GM21367 (cell line): Measurements from ENCODE around the gene ACD.

Experiments
- ATAC-seq: cut with Tn5 transposase; IDR thresholded peaks from one replicate; pipeline ENCODE4 v1.9.1; 2021; ENCODE audit not compliant: unreplicated experiment

The ACD gene

DNA sequence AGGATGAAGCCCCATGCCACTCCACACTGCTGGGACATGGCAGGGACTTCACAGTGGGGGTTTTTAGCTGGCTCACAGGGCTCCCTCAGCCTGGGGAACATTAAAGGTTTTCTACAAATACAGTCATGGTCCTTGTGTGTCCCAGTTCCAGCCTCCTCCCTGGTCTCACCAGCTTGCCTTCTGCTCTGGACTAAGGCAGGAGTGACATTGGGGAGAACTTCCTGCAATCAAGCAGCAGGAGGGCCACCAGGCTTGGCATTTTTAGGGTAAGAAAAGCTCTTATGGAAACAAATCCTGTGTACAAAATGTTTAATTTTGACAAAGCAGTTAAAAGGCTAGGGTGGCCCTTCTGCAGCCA lies 2.6 kb upstream of the ACD start:
- no peak for ATAC-seq

- no peak for ATAC-seq
Observed at GRCh38 chr16:67661886-67662652, 2.0 kb upstream of the ACD start.

DNA sequence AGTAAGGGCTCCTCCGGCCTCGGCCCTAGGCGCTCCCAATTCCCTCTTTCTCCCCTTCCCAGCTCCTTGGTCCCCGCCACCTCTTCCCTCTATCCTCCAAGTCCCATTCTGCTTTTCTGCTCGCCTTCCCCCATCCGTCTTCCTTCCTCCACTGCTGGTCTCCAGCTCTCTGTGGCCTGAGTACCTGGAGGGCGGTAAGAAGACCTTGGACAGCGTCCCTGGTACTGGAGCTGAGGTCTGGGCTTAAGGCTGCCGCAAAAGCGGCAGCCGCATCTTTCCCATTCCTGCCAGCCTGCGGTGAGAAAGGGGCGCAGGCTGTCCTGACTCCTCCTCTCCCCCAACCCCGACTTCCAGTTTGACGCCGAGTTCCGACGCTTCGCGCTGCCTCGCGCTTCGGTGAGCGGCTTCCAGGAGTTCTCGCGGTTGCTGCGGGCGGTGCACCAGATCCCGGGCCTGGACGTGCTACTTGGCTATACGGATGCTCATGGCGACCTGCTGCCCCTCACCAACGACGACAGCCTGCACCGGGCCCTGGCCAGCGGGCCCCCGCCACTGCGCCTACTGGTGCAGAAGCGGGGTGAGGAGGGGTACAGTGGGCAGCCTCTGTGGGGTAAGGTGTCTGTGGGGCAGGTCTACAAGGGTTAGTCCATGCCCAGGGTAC lies 1.2 kb upstream of the ACD start:
- no peak for ATAC-seq

GRCh38 chr16:67660564-67661028 lies 536 bp upstream of the ACD start, which contains the start of gene PARD6A:
PARD6A (plus strand) TSS chr16:67660960; CDS start chr16:67661039, 79 bp downstream.
- ATAC-seq: peak; percentile 70

GRCh38 chr16:67658849-67659674 lies 998 bp downstream of the ACD start:
- ATAC-seq: no peak

DNA sequence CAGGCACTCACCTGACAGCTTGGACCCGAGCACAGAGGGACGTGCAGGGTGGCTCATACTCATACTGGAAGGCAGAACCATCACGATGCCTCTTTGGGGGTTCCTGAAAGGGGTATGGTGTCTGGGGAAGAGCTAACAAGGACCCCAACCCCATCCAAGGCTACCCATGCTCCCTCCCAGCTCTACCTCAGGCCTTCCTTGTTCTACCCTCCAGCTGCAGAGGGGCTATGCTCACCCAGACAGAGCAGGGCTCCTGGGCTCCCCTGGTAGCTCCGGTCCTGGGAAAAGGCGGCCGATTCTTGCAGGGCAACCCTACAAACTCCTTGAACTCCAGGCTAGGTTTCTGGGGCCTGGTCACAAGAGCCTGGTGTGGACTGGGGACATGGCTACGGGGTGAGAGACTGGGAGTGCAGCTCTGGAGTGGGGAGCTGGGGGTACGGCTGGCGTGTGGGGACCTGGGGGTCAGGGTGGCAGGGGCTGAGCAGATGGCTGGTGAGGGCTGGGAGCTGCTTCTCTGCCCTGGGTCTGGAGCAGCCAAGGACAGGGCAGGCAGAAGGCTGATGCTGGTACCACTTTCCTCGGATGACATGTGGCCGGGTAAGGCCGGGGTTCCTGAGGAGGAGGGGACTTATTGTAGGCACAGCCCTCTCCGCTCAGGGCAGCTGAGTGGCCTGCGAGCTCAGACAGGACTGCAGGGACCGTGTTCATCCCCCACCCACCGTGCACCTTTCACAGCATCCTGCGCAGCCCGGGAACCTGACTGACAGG lies 2.1 kb downstream of the ACD start:
- ATAC-seq: no peak

- no peak for ATAC-seq
Observed at GRCh38 chr16:67657017-67657608, 2.9 kb downstream of the ACD start.

DNA sequence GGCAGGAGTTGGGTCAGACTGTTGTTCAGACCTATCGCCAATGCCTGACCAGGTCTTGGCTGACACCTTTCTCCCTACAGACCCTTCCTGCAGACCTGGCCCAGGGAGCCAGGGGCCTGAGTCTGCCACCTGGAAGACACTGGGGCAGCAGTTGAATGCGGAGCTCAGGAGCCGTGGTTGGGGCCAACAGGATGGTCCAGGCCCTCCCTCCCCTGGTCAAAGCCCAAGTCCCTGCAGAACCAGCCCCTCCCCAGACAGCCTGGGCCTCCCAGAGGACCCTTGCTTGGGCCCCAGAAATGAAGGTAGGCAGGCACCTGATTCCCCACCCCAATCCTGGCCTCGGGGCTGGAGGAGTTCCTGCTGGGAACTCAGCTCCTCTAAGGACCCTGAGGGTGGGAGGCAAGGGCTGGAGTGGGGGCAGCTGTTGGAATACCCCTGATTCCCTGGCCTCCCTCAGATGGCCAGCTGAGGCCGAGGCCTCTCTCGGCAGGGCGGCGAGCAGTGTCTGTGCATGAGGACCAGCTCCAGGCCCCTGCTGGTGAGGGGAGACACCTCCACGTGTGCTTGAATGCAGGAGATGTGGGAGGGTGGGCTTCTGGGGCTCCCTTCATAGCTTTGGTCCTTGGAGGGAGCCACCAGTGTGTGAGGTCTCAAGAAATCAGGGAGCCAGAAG lies 3.6 kb downstream of the ACD start:
- ATAC-seq: no peak

DNA sequence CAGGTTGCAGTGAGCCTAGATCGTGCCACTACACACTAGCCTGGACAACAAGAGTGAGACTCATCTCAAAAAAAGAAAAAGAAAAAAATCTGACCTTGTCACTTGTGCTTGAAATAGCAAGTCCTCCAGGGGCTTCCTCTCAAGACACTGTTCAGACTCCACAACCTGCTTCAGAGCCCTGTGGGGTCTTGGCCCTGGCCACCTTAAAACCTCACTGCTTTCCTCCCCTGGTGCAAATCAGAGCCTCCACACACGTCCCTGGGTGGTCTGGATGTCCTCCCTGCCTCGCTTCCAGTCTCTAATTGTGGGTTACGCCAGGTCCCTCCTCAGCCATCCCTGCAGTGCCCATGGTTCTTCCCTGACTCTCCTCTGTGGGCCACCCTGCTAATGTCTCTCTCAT lies 4.7 kb downstream of the ACD start:
- no peak for ATAC-seq

- ATAC-seq: no peak
Observed at GRCh38 chr16:67654403-67654911, 5.6 kb downstream of the ACD start.

DNA sequence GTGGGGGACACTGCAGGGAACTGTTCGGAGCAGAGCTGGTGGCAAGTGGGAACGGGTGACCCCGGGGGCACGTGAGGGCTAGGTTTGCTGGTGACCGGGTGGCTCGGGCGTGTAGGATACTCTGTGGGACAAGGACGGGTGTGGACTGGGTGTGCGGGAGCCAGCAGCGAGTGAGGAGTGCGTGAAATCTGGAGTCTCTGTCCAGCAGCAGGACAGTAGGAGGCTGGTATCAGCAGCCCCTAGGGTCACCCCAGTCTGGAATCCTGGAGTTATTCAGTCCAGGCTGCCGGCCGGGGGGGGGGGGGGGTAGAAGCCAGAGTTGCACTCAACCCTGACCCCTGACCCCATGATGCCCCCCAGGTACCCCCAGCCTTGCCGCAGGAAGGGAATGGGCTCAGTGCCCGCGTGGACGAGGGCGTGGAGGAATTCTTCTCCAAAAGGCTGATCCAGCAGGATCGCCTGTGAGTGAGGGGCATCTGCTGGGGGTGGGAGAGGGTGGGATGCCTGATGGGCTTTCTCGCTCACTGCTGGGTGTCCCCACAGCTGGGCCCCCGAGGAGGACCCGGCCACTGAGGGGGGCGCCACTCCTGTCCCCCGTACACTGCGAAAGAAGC lies 6.2 kb downstream of the ACD start:
- no peak for ATAC-seq

DNA sequence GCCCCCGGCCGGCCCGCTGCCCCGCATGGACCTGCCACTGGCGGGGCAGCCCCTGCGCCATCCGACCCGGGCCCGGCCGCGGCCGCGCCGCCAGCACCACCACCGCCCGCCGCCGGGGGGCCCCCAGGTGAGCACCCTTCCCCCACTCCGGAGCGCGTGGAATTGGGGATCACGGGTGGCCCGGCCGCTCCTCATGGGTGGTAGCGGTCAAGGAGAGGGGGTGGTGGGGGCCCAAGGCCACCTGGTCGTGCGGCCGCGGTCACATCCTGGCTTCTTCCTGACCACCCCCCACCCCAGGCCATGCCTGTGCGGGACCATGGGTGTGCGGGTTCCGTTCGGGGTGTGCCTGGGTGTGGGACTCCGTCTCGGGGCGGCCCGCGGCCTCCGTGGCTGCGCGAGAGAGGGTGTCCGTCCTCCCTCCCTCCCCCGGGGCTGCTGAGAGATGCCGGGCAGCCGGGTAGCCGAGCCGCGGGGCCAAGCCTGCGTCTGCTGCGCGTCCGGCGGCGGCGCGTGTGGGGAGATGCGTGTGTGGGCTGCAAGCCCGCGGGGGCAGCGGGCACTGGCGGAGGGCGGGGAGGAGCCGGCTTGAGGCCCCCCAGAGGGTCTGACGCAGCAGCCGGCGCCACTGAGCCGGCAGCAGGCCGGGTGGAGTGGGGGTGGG lies 6.8 kb downstream of the ACD start:
- no peak for ATAC-seq

GRCh38 chr16:67652578-67653127 lies 7.4 kb downstream of the ACD start:
- no peak for ATAC-seq

- no peak for ATAC-seq
Observed at GRCh38 chr16:67651847-67652246, 8.2 kb downstream of the ACD start.

- no peak for ATAC-seq
Observed at GRCh38 chr16:67651039-67651438, 9.0 kb downstream of the ACD start.

DNA sequence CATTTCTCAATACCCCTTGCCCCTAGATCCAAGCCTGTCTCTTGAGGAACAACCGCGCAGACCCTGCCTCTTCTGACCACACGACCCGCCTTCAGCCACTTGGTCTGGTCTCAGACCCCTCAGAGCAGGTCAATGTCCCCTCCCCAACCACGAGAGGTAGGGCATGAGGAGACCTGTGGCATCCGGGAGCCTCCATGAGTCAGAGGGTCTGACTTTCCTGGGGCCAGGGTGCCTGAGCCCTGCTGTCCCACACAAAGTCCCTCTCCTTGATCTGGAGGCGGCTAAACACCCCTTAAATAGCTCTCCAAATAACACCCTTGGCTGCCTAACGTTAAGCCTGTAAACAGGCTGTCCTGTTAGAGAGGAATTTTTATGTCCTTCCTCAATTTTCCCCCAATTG lies 10.0 kb downstream of the ACD start:
- no peak for ATAC-seq

GRCh38 chr16:67649494-67649931 lies 10.5 kb downstream of the ACD start:
- no peak for ATAC-seq

GRCh38 chr16:67648764-67649407 lies 11.2 kb downstream of the ACD start:
- no peak for ATAC-seq
